Measurements from ENCODE around the gene GPR137. TPM values are rescaled to one million over a fixed set of nuclear protein-coding genes. Genes with fewer than 3 reads are reported as not detected.
"Not testable (repeated sequence)": the region's sequence is repeated elsewhere in the genome, so short reads cannot be mapped to it uniquely, and the experiment has no call there.

GPR137 gene
- polyA plus RNA-seq, 3 donors from 2014 or later = 6.9 to 11.6 (median 7.4) TPM

DNA sequence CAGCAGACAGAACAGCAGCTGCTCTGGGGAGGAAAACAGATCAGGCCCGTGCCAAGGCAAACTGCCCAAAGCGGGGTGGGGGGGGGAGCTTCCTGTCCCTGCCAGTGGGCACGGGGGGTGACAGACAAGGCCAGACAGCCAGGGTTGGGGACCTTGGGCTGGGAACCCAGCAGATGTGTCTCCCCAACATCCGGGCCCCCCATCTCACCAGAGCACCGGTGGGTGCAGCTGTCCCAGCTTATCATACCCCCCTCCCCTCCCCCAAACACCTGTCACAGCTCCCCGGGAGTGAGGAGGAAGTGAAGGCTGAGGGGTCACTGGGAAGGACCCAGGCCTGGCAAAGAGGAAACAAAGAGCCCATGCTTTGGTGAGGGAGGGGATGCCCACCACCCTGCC lies 40.2 kb upstream of the GPR137 start:
- no peaks in the 10 kb centered on the region for H3K9me3 Mint-ChIP-seq
- DNase-seq = peak; percentile 47 to 53 (median 51)
- peak overlapping the region in 5 of 6 donors; percentile 34 to 86 (median 79) for H3K27ac Mint-ChIP-seq
- H3K36me3 Mint-ChIP-seq = peaks cover 0 to 3% (median 0%) of the 10 kb centered on the region in 3 donors
- peak overlapping the region; percentile 75 to 81 (median 79) for H3K4me3 Mint-ChIP-seq
- H3K4me1 Mint-ChIP-seq = peaks cover 30 to 44% of the 10 kb centered on the region in 2 donors
- peaks cover 13 to 17% (median 14%) of the 10 kb centered on the region in 3 donors for H3K27me3 Mint-ChIP-seq (ENCODE audit: low read depth in 3 of 3)

DNA sequence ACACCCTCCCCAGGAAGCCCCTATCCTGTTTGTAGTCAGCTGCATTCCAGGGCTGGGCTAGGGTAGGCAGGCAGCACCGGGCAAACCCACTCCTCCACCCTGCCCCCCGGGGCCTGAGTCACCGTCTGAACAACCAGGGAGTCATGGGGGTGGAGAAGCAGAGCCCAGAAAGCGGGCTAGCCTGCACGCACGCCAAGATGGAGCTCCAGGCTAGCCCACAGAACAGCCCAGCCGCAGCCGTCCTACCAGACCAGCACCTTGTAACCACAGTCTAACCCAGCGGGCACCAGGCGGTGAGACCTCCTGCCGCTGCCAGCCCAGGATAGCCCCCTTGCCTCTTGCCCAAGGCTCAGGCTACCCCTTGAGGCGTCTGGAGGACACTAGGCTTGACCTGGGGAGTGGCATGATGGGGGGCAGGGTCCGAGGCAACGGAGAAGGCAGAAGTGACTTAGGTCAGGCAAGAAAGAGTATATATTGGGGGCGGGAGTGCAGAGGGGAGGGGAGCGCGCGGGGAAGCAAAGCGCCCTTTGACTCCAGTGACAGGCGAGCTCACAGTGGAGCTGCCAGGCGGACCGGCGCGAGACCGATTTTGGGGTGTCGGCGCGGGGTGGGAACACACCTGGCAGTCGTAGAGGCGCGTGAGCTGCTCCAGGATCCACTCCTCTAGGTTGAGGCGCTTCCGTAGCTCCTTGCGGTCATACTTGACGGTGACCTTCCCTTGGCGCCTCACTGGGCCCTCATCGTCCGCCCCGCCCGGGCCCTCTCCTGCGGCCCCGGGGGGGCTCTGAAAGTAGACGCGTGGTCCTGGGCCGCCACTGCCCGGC lies 39.6 kb upstream of the GPR137 start:
- H3K27ac Mint-ChIP-seq = peak overlapping the region; percentile 53 to 86 (median 76)

GRCh38 chr11:64246621-64246870 lies 39.1 kb upstream of the GPR137 start:
- Mint-ChIP-seq H3K4me1 (peaks cover 27 to 43% of the 10 kb centered on the region in 2 donors), H3K27ac (peak overlapping the region in 1 of 6 donors; percentile 62), H3K4me3 (peak overlapping the region; percentile 82 to 85 (median 84))
- not testable (repeated sequence) for H3K27me3 Mint-ChIP-seq (ENCODE audit: low read depth in 3 of 3); H3K36me3 Mint-ChIP-seq; H3K9me3 Mint-ChIP-seq; DNase-seq

More for the DNA sequence above, 39.6 kb upstream of the GPR137 start:
- DNase-seq = peak; percentile 55 to 61 (median 57)
- Mint-ChIP-seq H3K4me3 (peak overlapping the region; percentile 75 to 81 (median 79)), H3K36me3 (peaks cover 0 to 3% (median 0%) of the 10 kb centered on the region in 3 donors), H3K27me3 (ENCODE audit: low read depth in 3 of 3) (peaks cover 9 to 11% (median 10%) of the 10 kb centered on the region in 3 donors), H3K9me3 (no peaks in the 10 kb centered on the region), H3K4me1 (peaks cover 27 to 42% of the 10 kb centered on the region in 2 donors)

GRCh38 chr11:64246871-64247728 lies 38.5 kb upstream of the GPR137 start, which contains the start of gene PPP1R14B:
TSS of gene PPP1R14B (minus strand) at chr11:64246943. CDS start at chr11:64246673, 270 bp downstream.
- peaks cover 33 to 48% of the 10 kb centered on the region in 2 donors for H3K4me1 Mint-ChIP-seq
- no peaks in the 10 kb centered on the region for H3K9me3 Mint-ChIP-seq
- peaks cover 0 to 3% (median 0%) of the 10 kb centered on the region in 3 donors for H3K36me3 Mint-ChIP-seq
- peak within 1 kb of the TSS; percentile 62 to 86 (median 80) for H3K27ac Mint-ChIP-seq
- H3K27me3 Mint-ChIP-seq (ENCODE audit: low read depth in 3 of 3) = peaks cover 6 to 11% (median 9%) of the 10 kb centered on the region in 3 donors
- H3K4me3 Mint-ChIP-seq = peak within 1 kb of the TSS; percentile 82 to 85 (median 84)
- DNase-seq = peak; percentile 70 to 75 (median 71)

- peaks cover 0 to 3% (median 0%) of the 10 kb centered on the region in 3 donors for H3K36me3 Mint-ChIP-seq
- H3K4me1 Mint-ChIP-seq = peaks cover 35 to 43% of the 10 kb centered on the region in 2 donors
These were observed 37.7 kb upstream of the GPR137 start for GRCh38 chr11:64247729-64248531.

GRCh38 chr11:64248578-64248977 lies 37.1 kb upstream of the GPR137 start:
- DNase-seq = no peak
- H3K27me3 Mint-ChIP-seq (ENCODE audit: low read depth in 3 of 3) = peaks cover 7 to 10% (median 8%) of the 10 kb centered on the region in 3 donors
- peak overlapping the region in 1 of 6 donors; percentile 65 for H3K27ac Mint-ChIP-seq
- H3K9me3 Mint-ChIP-seq = no peaks in the 10 kb centered on the region
- H3K4me3 Mint-ChIP-seq = no peak overlapping the region
- no peaks in the 10 kb centered on the region for H3K36me3 Mint-ChIP-seq
- peaks cover 31 to 39% of the 10 kb centered on the region in 2 donors for H3K4me1 Mint-ChIP-seq

More at GRCh38 chr11:64247729-64248531, 37.7 kb upstream of the GPR137 start:
- no peak for DNase-seq
- H3K9me3 Mint-ChIP-seq = no peaks in the 10 kb centered on the region
- H3K4me3 Mint-ChIP-seq = peak overlapping the region; percentile 68 to 78 (median 76)
- H3K27ac Mint-ChIP-seq = peak overlapping the region in 3 of 6 donors; percentile 47 to 82 (median 65)
- H3K27me3 Mint-ChIP-seq (ENCODE audit: low read depth in 3 of 3) = peaks cover 7 to 13% (median 9%) of the 10 kb centered on the region in 3 donors

GRCh38 chr11:64249038-64249437 lies 36.6 kb upstream of the GPR137 start:
- Mint-ChIP-seq H3K4me3 (peak overlapping the region in 2 of 5 donors; percentile 3 to 38), H3K9me3 (no peaks in the 10 kb centered on the region), H3K27me3 (ENCODE audit: low read depth in 3 of 3) (peaks cover 3 to 10% (median 7%) of the 10 kb centered on the region in 3 donors), H3K4me1 (peaks cover 26 to 39% of the 10 kb centered on the region in 2 donors), H3K36me3 (no peaks in the 10 kb centered on the region), H3K27ac (no peak overlapping the region)
- DNase-seq = no peak

- Mint-ChIP-seq H3K4me3 (peak overlapping the region; percentile 20 to 53 (median 40)), H3K36me3 (no peaks in the 10 kb centered on the region), H3K4me1 (peaks cover 25 to 39% of the 10 kb centered on the region in 2 donors)
These were observed 35.9 kb upstream of the GPR137 start for GRCh38 chr11:64249563-64250414.

DNA sequence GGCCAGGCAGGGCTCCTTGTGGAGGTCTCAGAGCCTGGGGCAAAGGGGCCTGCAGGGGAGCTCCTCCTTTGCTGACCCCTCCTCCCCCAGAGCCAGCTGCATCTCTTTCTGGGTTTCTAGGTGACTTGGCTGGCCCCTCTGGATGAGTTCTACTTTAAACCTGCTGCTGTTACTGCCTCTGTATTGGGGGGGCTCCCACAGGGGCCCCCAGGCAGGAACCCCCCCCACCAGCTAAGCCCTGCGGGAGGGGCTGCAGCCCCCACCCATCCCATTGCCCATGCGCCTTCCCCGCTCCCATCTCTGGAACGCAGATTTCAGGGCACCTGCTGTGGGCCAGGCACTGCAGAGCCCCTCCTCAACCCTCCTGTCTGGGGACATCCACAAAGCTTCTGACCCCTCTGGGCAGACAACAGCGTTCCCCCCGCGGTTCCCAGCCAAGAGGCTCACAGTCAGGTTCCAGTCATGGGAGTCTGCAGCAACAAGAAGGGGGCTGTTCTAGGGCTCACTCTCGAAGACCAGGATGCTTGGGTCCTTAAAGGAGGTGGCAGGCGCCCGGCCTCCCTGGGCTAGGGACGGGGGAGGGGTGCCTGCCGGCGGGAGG lies 35.1 kb upstream of the GPR137 start:
- no peak for DNase-seq
- no peak overlapping the region for H3K27ac Mint-ChIP-seq
- H3K36me3 Mint-ChIP-seq = no peaks in the 10 kb centered on the region
- H3K4me1 Mint-ChIP-seq = peaks cover 21 to 33% of the 10 kb centered on the region in 2 donors
- peaks cover 4 to 10% (median 4%) of the 10 kb centered on the region in 3 donors for H3K27me3 Mint-ChIP-seq (ENCODE audit: low read depth in 3 of 3)
- H3K9me3 Mint-ChIP-seq = no peaks in the 10 kb centered on the region
- peak overlapping the region; percentile 81 to 89 (median 82) for H3K4me3 Mint-ChIP-seq

More at GRCh38 chr11:64249563-64250414, 35.9 kb upstream of the GPR137 start:
- Mint-ChIP-seq H3K9me3 (no peaks in the 10 kb centered on the region), H3K27me3 (ENCODE audit: low read depth in 3 of 3) (peaks cover 3 to 10% (median 4%) of the 10 kb centered on the region in 3 donors), H3K27ac (peak overlapping the region in 2 of 6 donors; percentile 14 to 31)
- DNase-seq = no peak

DNA sequence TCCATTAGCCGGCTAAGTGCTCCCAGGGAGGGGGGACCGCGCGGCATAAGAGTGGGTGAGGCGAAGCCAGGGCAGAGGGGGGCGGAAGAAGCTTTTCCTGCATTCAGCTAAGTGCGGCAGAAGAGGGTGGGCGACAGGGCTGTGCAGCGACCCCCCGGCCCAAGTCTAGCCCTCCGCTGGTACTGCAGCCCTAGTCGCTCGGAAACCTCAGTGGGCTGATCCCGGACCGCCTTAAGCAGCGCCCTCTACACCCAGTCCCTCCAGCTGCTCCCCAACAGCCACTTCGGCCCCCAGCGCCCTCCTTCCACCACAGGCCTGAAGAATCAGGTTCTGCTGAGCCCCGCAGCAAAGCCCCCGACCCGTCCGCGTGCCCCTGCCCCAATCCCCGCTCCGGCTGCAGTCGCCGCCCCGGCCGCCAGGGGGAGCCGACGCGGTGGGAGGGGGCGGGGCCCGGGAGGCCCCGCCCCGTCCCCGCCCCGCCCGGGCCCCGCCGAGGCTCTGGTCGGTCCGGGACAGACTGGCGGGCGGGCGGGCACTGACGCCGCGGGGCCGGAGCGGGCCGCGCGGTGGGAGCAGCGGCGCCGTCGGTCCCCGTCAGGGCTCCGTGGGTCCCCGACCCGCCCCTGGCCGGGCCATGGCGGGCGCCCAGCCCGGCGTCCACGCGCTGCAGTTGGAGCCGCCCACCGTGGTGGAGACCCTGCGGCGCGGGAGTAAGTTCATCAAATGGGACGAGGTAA lies 34.5 kb upstream of the GPR137 start, which contains the start of gene PLCB3:
Gene PLCB3 (plus strand): TSS at position 515 of the 737 bp plus-strand sequence. CDS start 120 bp downstream, at position 635.
- H3K27me3 Mint-ChIP-seq (ENCODE audit: low read depth in 3 of 3) = peaks cover 2 to 10% (median 4%) of the 10 kb centered on the region in 3 donors
- peak within 1 kb of the TSS in 5 of 6 donors; percentile 62 to 89 (median 77) for H3K27ac Mint-ChIP-seq
- peak; percentile 57 to 64 (median 61) for DNase-seq
- H3K4me1 Mint-ChIP-seq = peaks cover 15 to 26% of the 10 kb centered on the region in 2 donors
- peak within 1 kb of the TSS; percentile 82 to 89 (median 86) for H3K4me3 Mint-ChIP-seq
- no peaks in the 10 kb centered on the region for H3K9me3 Mint-ChIP-seq
- H3K36me3 Mint-ChIP-seq = no peaks in the 10 kb centered on the region

DNA sequence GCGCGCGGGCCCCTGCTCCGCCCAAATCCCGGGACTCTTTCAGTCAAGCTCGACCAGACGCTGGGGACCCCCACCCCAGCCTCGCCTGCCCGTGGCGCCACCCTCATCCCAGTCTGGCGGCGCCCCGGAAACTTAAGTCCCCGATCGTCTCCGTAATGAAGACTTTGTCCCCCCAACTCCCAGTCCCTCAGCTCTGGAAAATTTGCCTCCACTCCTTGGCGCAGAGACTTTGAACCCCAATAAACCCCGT lies 34.0 kb upstream of the GPR137 start:
- peak overlapping the region in 3 of 6 donors; percentile 62 to 77 (median 64) for H3K27ac Mint-ChIP-seq
- DNase-seq = no peak
- H3K4me1 Mint-ChIP-seq = peaks cover 15 to 25% of the 10 kb centered on the region in 2 donors
- H3K27me3 Mint-ChIP-seq (ENCODE audit: low read depth in 3 of 3) = peaks cover 2 to 10% (median 4%) of the 10 kb centered on the region in 3 donors
- H3K36me3 Mint-ChIP-seq = no peaks in the 10 kb centered on the region
- peak overlapping the region; percentile 79 to 86 (median 85) for H3K4me3 Mint-ChIP-seq
- no peaks in the 10 kb centered on the region for H3K9me3 Mint-ChIP-seq
